HG03097 (cell line): ENCODE data around the gene LCLAT1.
"Not testable (repeated sequence)": the region's sequence is repeated elsewhere in the genome, so short reads cannot be mapped to it uniquely, and the experiment has no call there.

Experiments used
- ATAC-seq: cut with Tn5 transposase; IDR thresholded peaks from one replicate; pipeline ENCODE4 v1.9.1; 2021; ENCODE audit not compliant: unreplicated experiment, low FRiP score

The LCLAT1 gene

DNA sequence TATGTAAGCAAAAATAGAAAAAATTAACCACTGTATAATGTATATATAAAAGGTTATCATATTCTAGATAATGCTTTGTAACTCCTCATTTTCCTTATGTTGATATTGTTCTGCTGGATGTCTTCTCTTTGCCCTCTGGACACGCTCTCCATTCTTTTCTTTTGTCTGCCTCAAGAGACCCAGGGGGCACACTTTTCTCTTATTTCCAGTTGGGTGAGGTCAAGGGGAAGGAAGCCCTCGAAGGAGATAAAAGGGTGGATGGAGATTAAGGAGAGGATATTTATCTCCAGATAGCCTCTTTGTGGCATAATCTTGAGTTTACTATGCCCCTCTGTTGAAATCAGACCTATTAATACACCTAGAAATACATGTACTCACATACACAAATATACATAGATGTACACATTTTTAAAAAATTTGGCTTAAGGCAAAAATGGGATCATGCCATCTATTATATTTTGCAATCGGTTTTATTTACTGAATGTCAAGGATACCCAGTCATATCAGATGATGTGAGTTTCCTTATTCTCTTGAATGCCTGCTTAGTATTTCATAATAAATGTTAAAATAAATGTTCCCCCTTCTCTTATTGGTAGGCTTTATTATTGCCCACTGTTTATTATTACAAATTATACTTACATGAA is 65.3 kb downstream of the LCLAT1 start:
- no peak for ATAC-seq

DNA sequence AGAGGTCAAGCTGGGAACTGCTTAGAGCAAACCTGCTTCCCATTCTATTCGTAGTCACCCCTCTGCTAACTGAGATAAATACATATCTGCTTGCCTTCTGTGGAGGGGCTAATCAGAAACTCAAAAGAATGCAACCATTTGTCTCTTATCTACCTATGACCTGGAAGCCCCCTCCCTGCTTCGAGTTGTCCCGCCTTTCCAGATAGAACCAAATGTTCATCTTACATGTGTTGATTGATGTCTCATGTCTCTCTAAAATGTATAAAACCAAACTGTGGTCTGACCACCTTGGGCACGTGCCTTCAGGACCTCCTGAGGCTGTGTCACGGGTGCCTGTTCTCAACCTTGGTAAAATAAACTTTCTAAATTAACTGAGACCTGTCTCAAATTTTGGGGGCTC is 66.6 kb downstream of the LCLAT1 start:
- ATAC-seq, result not testable (repeated sequence)

DNA sequence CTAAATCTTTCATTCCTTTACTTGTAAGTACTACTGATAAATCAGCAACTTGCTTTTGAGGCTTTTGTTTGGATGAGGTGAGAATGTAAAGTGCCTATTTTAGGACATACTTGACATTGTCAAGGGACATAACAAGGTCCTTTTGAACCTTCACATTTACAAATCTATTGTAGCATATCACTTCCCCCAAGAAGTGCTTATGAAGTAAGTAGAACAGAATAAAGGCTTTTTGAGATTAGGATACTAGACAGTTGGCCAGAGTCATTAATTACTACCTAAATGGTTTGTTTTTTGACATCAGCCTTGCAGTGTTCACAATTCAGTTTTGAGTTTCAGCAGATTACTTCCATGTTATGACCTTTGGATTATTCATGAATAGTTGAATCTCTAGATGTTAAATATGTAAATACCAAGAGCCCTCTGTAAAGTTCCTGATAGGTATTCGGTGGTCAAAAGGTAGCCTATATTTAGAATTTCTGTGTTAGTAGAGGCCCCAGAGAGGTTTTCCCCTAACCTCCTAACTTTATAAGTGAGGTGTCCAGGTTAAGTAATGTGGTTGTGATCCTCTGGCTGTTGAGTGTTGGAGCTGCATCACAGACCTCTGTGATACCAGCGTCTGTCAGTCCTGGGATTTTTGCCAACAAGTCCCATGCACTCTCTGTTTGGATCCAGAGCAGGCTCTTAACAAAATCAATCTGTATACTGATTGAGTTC is 67.2 kb downstream of the LCLAT1 start:
- no peak for ATAC-seq

DNA sequence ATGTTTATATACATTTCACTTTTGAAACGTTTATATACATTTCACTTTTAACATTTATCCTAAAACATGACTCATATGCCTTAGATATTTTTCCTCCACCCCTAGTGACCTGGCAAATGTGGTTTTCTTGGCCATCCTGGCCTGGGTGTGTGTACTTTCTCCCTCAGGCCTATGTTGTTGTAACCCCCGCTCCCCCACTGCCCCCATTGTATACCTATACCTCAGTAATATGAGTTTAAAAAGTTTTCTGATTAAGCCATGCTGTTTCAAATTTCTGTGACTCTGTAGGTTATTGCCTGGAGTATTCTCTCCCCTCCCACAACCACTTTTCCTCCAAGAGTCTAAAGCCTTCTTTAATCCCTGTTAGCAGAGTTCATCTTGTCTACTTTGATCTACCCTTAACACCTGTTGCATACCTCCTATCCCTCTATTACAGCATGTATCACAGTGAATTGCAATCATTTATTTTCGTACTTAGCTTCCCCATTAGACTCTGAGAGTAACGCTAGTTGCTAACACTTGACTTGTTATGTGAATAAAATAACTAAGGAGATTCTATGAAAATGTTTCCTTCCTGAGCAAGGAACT is 67.9 kb downstream of the LCLAT1 start:
- no peak for ATAC-seq

DNA sequence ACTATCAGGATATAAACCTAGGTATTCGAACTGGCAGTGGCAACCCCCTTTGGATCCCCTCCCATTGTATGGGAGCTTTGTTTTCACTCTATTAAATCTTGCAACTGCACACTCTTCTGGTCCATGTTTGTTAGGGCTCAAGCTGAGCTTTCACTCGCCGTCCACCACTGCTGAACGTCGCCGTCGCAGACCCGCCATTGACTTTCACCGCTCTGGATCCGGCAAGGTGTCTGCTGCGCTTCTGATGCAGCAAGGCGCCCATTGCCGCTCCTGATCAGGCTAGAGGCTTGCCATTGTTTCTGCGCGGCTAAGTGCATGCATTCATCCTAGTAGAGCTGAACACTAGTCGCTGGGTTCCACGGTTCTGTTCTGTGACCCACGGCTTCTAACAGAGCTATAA is 69.1 kb downstream of the LCLAT1 start:
- ATAC-seq, result no peak

DNA sequence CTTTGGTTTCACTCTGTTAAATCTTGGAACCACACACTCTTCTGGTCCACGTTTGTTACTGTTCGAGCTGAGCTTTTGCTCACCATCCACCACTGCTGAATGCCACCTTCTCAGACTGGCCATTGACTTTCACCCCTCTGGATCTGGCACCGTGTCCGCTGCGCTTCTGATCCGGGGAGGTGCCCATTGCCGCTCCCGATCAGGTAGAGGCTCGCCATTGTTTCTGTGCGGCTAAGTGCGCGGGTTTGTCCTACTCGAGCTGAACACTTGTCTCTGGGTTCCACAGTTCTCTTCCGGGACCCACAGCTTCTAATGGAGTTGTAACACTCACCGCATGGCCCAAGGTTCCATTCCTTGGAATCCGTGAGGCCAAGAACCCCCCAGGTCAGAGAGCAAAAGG is 72.8 kb downstream of the LCLAT1 start:
- no peak for ATAC-seq

DNA sequence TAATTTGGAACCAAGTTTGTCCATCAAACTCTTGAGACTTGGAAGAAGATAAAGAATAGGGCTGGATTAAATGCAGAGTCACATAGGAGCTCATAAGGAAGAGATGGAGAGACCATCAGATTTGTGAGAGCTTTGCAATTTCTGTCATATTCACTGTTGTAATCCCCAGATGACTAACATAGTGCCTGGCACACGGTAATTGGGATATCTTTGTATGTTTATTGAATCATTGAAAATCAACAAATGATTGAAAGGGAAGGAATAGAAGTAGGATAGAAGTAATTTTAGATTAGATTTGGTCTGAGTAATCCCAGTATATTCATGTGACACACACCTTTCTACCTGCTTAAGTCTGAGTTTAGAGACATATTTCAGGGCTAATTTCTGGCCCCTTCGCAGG is 75.4 kb downstream of the LCLAT1 start:
- ATAC-seq, result no peak

DNA sequence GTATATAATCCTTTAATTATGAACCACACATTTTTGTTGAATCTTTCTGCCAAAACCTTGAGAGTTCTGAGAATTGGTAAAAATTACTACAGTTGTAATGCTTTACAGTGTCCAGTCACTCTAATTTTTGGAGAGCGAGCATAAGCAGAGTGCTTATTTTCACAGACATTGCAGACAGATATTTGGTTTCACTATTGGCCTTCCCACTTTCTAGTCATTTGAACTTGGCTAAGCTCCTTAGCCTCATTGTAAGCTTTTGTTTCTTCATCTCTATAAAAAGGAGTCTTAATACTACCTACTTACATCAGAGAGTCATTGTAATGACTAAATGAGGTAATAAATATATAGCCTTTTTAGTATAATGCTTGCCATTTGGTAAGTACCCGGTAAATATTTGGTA is 80.4 kb downstream of the LCLAT1 start:
- no peak for ATAC-seq

DNA sequence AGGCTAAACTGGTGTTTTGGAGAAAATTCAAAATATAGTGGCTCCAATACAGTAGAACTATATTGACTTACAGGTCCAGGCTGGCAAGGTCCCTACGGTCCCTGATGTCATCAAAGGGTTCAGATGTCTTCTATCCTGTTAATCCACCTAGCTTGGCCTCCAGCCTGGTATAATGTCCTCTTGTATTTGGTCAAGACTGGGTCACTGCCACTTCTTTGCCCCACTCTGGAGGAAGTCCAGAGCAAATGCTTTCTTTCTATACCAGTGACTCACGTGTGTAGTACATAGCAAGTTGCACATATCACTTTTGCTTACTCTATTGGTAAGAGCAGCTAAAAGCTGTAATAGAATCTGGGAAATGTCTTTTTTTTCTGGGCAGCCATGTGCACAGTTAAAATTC is 80.8 kb downstream of the LCLAT1 start:
- no peak for ATAC-seq

DNA sequence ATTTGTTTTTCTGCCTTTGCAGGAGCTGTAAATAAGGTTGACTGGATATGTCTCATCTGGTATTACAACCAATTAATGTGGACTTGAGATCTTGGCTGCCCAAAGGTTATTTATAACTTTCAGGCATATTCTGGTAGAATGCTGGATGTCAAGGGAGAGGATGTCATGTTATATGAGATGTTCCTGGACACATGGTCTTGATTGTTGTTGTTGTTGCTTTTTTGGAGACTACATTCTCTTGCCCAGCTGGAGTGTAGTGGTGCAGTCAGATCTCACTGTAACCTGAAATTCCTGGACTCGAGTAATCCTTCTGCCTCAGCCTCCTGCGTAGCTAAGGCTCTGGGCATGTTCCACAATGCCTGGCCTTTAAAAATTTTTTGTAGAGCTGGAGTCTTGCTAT is 83.3 kb downstream of the LCLAT1 start:
- ATAC-seq, result no peak

DNA sequence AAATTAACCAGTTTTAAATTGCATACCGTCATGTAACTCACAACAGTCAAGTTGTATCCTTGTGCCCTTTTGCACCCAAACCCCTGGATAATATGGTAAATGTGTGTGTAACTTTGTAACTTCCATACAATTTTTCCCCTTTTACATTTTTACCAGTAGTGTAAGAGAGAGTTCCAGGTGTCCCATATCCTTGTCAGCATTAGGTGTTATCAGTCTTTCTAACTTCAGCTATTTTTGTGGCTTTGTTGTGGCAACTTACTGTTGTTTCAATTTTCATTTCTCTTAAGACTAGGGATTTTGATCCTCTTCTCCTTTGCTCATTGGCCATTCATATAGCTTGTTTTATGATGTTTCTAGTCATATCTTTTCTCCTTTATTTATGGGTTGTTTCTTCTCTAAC is 94.6 kb downstream of the LCLAT1 start:
- ATAC-seq, result no peak

DNA sequence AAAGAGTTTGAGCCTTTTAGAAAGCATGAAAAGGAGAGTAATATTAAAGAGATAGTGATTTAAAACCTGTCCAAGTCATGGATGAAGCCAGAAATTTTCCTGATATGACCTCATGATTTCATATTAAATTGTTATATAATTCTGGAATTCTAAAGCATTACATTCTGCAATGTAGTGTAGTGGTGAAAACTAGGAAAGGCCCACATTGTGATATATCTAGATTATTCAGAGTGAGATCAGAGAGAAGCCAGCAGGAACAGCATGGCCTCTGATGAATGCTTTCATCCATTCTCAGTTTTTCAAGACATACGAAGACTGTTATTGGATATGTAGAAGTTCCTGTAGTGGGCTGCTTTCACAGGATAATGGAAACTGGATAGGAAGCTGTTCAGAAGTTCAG is 98.8 kb downstream of the LCLAT1 start:
- no peak for ATAC-seq

DNA sequence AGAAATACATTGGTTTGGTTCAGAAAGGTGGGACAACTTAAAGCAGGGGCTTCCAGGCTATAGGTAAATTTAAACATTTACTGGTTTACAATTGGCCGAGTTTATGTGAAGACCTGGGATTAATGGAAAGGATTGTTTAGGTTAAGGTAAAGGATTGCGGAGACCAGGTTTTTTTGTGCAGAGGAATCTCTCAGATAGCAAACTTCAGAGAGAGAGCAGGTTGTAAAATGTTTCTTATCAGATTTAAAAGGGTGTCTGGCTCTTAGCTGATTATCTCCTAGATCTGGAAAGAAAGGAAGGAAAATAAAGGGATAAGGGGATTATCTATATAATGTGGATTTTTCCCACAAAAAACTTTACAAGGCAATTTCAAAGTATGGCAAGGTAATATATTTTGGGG is 101.3 kb downstream of the LCLAT1 start:
- no peak for ATAC-seq

DNA sequence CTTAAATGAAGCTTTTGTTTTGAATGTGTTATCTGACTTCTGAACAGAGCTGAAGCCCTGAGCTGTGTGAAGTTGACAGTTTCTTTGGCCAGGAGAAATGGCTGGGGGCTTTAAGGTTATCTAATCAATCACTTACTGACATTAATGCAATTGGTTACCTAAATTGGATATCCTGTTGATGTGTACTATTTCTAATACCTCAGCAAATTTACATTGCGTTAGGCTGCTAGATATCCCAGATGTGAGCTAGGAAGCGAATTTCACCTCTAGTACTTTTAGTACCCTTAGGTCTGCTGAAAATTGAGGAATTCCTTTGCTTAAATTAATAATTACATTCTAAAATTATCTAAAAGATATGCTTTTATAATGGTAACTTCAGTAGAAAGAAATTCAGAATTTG is 102.0 kb downstream of the LCLAT1 start:
- no peak for ATAC-seq

DNA sequence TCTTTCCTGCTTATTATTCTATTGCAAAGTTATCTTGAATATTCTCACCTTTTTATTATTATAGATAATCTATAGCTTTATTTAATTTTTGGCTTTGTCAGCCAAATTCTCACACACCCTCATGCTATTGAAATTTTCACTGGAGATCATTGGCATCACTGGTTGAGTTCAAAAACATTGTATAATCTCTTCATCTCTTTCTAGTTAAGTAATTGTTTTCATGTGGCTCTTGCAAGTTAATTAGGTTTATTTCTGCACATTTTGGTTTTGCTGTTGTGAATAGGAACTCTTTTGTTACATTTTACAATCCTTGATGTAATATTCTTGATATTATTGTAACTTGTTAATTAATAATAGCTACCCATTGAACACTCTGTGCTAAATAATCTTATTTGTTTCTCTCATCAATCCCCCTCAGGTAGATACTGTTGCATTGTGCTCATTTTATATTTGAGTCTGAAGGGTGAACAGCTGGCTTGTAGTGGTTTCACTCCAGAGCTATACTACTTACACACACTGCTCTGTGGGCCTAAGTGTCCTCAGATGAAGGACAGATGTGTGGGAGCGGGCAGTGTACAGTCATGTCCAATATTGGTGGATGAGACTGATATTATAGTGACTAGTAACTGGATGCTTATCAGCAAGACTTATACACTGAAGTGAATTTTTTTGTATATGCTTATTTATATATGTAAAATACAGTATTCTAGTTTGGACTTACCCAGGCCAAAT is 112.7 kb downstream of the LCLAT1 start:
- no peak for ATAC-seq

DNA sequence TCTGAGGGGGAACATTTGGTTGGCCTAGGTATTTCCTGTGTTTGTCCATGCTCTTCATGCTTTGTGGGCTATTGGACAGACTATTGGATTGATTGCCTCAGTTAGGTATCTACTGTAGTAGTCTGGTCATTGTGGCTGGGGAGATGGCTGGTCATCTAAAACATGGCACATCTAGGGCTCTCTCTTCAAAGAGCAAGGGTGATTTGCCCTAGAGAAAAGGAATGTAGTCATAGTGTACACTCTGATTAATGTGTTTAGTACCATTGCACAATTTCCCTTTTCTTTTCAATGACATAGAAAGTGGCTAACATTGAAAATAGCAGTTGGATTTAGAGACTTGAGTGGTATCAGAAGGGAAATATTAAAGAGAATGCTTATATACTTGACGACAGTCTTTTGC is 114.3 kb downstream of the LCLAT1 start:
- no peak for ATAC-seq

DNA sequence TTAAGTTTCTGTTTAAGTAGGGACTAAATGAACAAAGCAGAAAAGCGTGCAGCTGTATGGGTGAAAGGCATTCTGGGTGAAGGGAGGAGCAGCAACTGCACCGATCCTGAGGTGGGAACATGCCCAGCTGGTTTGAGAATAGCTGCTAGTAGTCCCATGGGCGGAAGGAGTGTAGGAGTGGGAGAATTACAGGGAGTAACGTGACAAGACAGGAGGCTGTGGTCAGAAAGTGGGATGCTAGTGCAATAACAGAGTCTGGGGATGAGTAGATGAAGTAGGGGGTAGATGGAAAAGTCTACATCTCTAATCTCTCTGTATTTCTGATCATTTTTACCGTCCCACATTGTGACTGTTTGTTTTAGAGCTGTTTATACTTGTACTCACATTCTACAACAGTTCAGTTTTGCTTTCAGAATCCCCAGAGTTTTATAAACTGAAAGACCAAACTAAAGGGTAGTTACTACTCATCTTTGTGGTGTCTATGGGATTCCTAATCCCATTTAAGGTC is 118.9 kb downstream of the LCLAT1 start:
- ATAC-seq, result no peak

DNA sequence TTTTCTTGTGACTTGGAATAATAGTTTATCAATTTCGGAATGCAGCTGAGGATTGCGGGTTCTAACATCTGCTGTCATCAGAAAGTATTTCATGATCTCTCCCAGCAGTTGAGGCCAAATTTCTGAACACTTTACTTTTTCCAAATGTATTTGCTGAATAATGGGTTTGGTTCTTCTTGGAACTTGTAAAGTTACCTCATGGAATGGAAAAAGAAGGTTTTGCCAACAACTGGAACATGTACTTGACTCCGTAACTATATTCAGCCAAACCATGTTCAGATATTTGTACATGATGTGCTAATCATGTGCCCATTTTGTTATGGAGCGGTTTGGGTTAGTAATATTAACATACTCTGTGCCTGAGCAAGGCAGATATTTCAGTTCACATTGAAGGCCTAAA is 119.6 kb downstream of the LCLAT1 start:
- ATAC-seq, result no peak

DNA sequence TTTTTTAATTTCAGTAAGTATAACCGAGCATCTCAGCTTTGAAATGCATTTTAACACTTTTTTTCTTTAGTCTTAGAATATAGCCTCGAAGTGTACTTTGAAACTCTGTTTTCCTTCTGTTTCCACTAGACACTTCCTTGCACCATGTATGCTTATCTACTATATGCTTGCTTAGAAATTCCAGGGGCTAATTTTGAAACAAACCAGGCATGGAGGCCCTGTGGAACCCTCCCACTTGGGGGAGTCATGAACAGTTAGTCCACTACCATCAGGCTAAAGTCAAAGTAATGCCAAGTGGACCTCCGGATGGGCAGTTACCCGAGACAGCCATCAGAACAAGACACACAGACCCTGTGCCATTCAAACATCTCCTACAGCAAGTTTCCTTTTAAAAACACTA is 120.3 kb downstream of the LCLAT1 start:
- ATAC-seq, result no peak

DNA sequence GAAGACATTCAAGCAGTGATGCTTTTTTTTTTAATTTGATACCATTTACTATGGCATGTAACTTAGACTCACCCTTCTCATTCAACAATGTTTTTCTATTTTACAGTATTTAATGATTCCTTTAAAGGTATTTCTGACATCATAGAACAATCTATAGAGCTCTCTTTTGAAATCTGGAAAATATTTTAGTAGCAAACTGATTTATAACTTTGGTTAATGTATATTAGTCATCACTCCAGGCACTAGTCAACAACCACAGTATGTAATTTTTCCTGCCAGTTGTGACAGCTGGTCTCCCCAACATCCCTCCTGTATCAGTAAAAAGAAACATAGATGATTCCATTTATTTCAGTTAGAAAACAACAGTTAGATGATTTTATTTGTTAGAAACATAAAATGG is 122.9 kb downstream of the LCLAT1 start:
- ATAC-seq, result no peak

DNA sequence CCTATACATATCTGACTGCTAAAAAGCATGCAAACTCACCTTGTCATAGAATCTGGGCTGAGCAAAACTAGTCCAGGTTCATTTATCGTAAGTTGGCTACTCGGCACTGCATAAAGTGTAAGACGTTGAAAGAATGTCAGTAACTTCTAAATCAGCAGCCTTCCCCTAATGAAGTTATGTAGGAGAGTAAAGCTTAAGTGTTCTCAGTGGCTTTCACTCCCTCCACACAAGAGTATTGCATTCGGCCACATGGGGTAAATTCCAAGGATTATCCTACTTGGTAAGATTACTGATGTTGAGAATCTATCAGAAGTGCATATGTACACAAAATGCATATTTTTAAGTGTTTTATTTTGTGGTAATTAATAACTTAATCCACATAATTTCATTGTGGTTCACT is 130.1 kb downstream of the LCLAT1 start:
- ATAC-seq, result no peak
